ENCODE measurements around the gene SPPL3. TPM values are rescaled to one million over a fixed set of nuclear protein-coding genes. Genes with fewer than 3 reads are reported as not detected.

SPPL3 gene
- total RNA-seq, 1 donor from 2014 or later = 51.3 TPM

- H3K36me3 Mint-ChIP-seq (ENCODE audit: low read depth) = peaks cover 9% of the 10 kb centered on the region
- peak overlapping the region; percentile 70 for H3K27ac Mint-ChIP-seq (ENCODE audit: unreplicated experiment)
- no peak for TF ChIP-seq CTCF (IDR thresholded peaks at IDR 0.05)
- no peaks in the 10 kb centered on the region for H3K27me3 Mint-ChIP-seq (ENCODE audit: low read depth)
- no peak for DNase-seq (ENCODE audit: low spot score)
- H3K9me3 Mint-ChIP-seq (ENCODE audit: low read depth) = peaks cover 19% of the 10 kb centered on the region
- H3K4me3 Mint-ChIP-seq (ENCODE audit: unreplicated experiment) = no peak overlapping the region
- peaks cover 32% of the 10 kb centered on the region for H3K4me1 Mint-ChIP-seq (ENCODE audit: low read depth)
Measured at GRCh38 chr12:120800665-120801064, 103.5 kb downstream of the SPPL3 start.

- Mint-ChIP-seq H3K36me3 (ENCODE audit: low read depth) (peaks cover 18% of the 10 kb centered on the region), H3K4me1 (ENCODE audit: low read depth) (peaks cover 29% of the 10 kb centered on the region), H3K27me3 (ENCODE audit: low read depth) (no peaks in the 10 kb centered on the region), H3K27ac (ENCODE audit: unreplicated experiment) (no peak overlapping the region), H3K9me3 (ENCODE audit: low read depth) (peaks cover 28% of the 10 kb centered on the region), H3K4me3 (ENCODE audit: unreplicated experiment) (no peak overlapping the region)
- TF ChIP-seq CTCF (IDR thresholded peaks at IDR 0.05) = no peak
- DNase-seq (ENCODE audit: low spot score) = no peak
Measured at GRCh38 chr12:120799243-120800045, 104.7 kb downstream of the SPPL3 start.

- peaks cover 30% of the 10 kb centered on the region for H3K9me3 Mint-ChIP-seq (ENCODE audit: low read depth)
- H3K27ac Mint-ChIP-seq (ENCODE audit: unreplicated experiment) = no peak overlapping the region
- DNase-seq (ENCODE audit: low spot score) = no peak
- H3K4me3 Mint-ChIP-seq (ENCODE audit: unreplicated experiment) = no peak overlapping the region
- TF ChIP-seq CTCF (IDR thresholded peaks at IDR 0.05) = no peak
- no peaks in the 10 kb centered on the region for H3K27me3 Mint-ChIP-seq (ENCODE audit: low read depth)
- H3K36me3 Mint-ChIP-seq (ENCODE audit: low read depth) = peaks cover 18% of the 10 kb centered on the region
- peaks cover 29% of the 10 kb centered on the region for H3K4me1 Mint-ChIP-seq (ENCODE audit: low read depth)
Measured at GRCh38 chr12:120798696-120799095, 105.5 kb downstream of the SPPL3 start.

- Mint-ChIP-seq H3K4me3 (ENCODE audit: unreplicated experiment) (no peak overlapping the region), H3K9me3 (ENCODE audit: low read depth) (peaks cover 35% of the 10 kb centered on the region), H3K4me1 (ENCODE audit: low read depth) (peaks cover 25% of the 10 kb centered on the region), H3K27me3 (ENCODE audit: low read depth) (no peaks in the 10 kb centered on the region), H3K27ac (ENCODE audit: unreplicated experiment) (no peak overlapping the region), H3K36me3 (ENCODE audit: low read depth) (peaks cover 18% of the 10 kb centered on the region)
- no peak for DNase-seq (ENCODE audit: low spot score)
- no peak for TF ChIP-seq CTCF (IDR thresholded peaks at IDR 0.05)
Measured at GRCh38 chr12:120797677-120798642, 106.2 kb downstream of the SPPL3 start.
